B cell (primary cell): ENCODE results near the gene NBDY.

ENCODE experiments used
- CTCF ChIP-seq: fragments of 200-600 bp; IDR thresholded peaks from one replicate; pipeline ENCODE4 v1.8.0; 2022; ENCODE audit warnings: antibody characterized with exemption, mild to moderate bottlenecking
- EZH2 ChIP-seq: IDR thresholded peaks from 2 replicates; pipeline ENCODE4 v1.6.1; 2012; ENCODE audit warnings: borderline replicate concordance, low read depth, mild to moderate bottlenecking, moderate library complexity, low read length; ENCODE audit not compliant: insufficient read depth, poor library complexity, severe bottlenecking

DNA sequence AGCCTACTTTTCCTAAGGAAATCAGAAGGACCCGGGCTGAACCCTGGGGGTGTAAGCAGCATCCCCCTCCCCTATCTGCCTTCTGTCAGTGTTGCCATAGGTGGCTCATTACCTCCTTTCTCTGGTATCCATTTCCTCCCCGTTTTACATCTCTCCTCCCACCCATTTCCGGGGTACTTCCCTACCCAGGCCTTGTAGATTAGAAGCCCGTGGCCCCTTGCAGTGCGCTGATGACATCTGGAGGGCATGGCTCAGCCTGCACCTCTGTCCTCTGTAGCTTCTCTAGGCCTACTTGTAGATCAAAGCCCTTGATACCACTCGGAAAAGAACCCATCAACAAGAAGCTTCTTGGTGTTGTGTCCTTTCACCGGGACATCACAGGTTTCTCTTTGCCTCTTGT, 71.8 kb downstream of the NBDY start:
- no peak for TF ChIP-seq CTCF
- no peak for TF ChIP-seq EZH2
